ENCODE results near the gene RHPN2.
"Not testable (repeated sequence)": the region's sequence is repeated elsewhere in the genome, so short reads cannot be mapped to it uniquely, and the experiment has no call there.

RHPN2 gene

GRCh38 chr19:33026602-33027001, 38.1 kb downstream of the RHPN2 start:
- DNase-seq (ENCODE audit: low read depth) = not testable (repeated sequence)

- DNase-seq (ENCODE audit: low read depth) = not testable (repeated sequence)
Observed at GRCh38 chr19:33025468-33026238, 39.0 kb downstream of the RHPN2 start.

- DNase-seq (ENCODE audit: low read depth) = no peak
Observed at GRCh38 chr19:33024398-33024797, 40.3 kb downstream of the RHPN2 start.

- DNase-seq (ENCODE audit: low read depth) = no peak
Observed at GRCh38 chr19:33022472-33023116, 42.1 kb downstream of the RHPN2 start.

GRCh38 chr19:33010891-33011290, 53.8 kb downstream of the RHPN2 start:
- DNase-seq (ENCODE audit: low read depth) = not testable (repeated sequence)

GRCh38 chr19:33008738-33009137, 56.0 kb downstream of the RHPN2 start:
- DNase-seq (ENCODE audit: low read depth) = no peak

- DNase-seq (ENCODE audit: low read depth) = no peak
Observed at GRCh38 chr19:33005440-33005839, 59.2 kb downstream of the RHPN2 start.

- DNase-seq (ENCODE audit: low read depth) = not testable (repeated sequence)
Observed at GRCh38 chr19:33003424-33004024, 61.2 kb downstream of the RHPN2 start.

- not testable (repeated sequence) for DNase-seq (ENCODE audit: low read depth)
Observed at GRCh38 chr19:33002126-33002865, 62.4 kb downstream of the RHPN2 start.

- DNase-seq (ENCODE audit: low read depth) = no peak
Observed at GRCh38 chr19:33000910-33001309, 63.8 kb downstream of the RHPN2 start.

GRCh38 chr19:33000510-33000909, 64.2 kb downstream of the RHPN2 start:
- no peak for DNase-seq (ENCODE audit: low read depth)

- no peak for DNase-seq (ENCODE audit: low read depth)
Observed at GRCh38 chr19:32998722-32999121, 66.0 kb downstream of the RHPN2 start.

GRCh38 chr19:32997716-32998355, 66.9 kb downstream of the RHPN2 start:
- no peak for DNase-seq (ENCODE audit: low read depth)

GRCh38 chr19:32997061-32997464, 67.6 kb downstream of the RHPN2 start:
- DNase-seq (ENCODE audit: low read depth) = not testable (repeated sequence)

GRCh38 chr19:32995966-32996365, 68.7 kb downstream of the RHPN2 start:
- not testable (repeated sequence) for DNase-seq (ENCODE audit: low read depth)

- no peak for DNase-seq (ENCODE audit: low read depth)
Observed at GRCh38 chr19:32988724-32989123, 76.0 kb downstream of the RHPN2 start.

GRCh38 chr19:32988254-32988653, 76.4 kb downstream of the RHPN2 start:
- DNase-seq (ENCODE audit: low read depth) = not testable (repeated sequence)

- not testable (repeated sequence) for DNase-seq (ENCODE audit: low read depth)
Observed at GRCh38 chr19:32982488-32982887, 82.2 kb downstream of the RHPN2 start.

GRCh38 chr19:32979807-32980206, 84.9 kb downstream of the RHPN2 start:
- not testable (repeated sequence) for DNase-seq (ENCODE audit: low read depth)

GRCh38 chr19:32977813-32978212, 86.9 kb downstream of the RHPN2 start:
- DNase-seq (ENCODE audit: low read depth) = not testable (repeated sequence)

- no peak for DNase-seq (ENCODE audit: low read depth)
Observed at GRCh38 chr19:32977280-32977679, 87.4 kb downstream of the RHPN2 start.
